ENCODE measurements around the gene PNPLA7. TPM values are rescaled to one million over a fixed set of nuclear protein-coding genes. Genes with fewer than 3 reads are reported as not detected.

Gene PNPLA7
- total and polyA plus RNA-seq, 11 donors = 0.78 to 10.1 (median 7.6) TPM

- H3K4me3 ChIP-seq = no peak overlapping the region
- intact Hi-C loops (cut with DNase I) = loop anchor here in 1 of 10 donors (10.0 kb wide), 1 partner anchor 360 kb away; no protein-coding TSS in a partner anchor
- ATAC-seq (no peak), DNase-seq (no peak)
- no peaks in the 10 kb centered on the region for H3K4me1 ChIP-seq
- H3K27me3 ChIP-seq = no peaks in the 10 kb centered on the region
- H3K9me3 ChIP-seq = peaks cover 0 to under 1% (median 0%) of the 10 kb centered on the region in 12 donors
- H3K36me3 ChIP-seq = peaks cover 0 to 20% (median 0%) of the 10 kb centered on the region in 9 donors
- 91 to 94% (median 92%) methylated on average over 7 of the region's 7 CpGs for WGBS, 4 donors
- TF ChIP-seq CTCF (IDR thresholded peaks at IDR 0.05) (no peak), POLR2A (IDR thresholded peaks at IDR 0.05) (no peak)
- H3K27ac ChIP-seq = no peak overlapping the region
Observed at GRCh38 chr9:137504432-137504777, 45.8 kb downstream of the PNPLA7 start.

- Histone ChIP-seq H3K9me3 (no peaks in the 10 kb centered on the region), H3K27me3 (no peaks in the 10 kb centered on the region), H3K4me3 (no peak overlapping the region), H3K4me1 (no peaks in the 10 kb centered on the region), H3K27ac (no peak overlapping the region), H3K36me3 (peaks cover 0 to 21% (median 0%) of the 10 kb centered on the region in 9 donors)
- ATAC-seq (no peak), DNase-seq (peak in 1 of 5 donors; percentile 7)
- WGBS, 4 donors = 80 to 90% (median 84%) methylated on average over 33 to 36 of the region's 36 CpGs
- TF ChIP-seq CTCF (IDR thresholded peaks at IDR 0.05) = no peak
- TF ChIP-seq POLR2A (IDR thresholded peaks at IDR 0.05) = no peak
- intact Hi-C loops (cut with DNase I) = loop anchor here in 1 of 10 donors (10.0 kb wide), 1 partner anchor 357 kb away; no protein-coding TSS in a partner anchor
Observed at GRCh38 chr9:137502008-137502911, 47.9 kb downstream of the PNPLA7 start.

- H3K4me1 ChIP-seq = no peaks in the 10 kb centered on the region
- H3K27me3 ChIP-seq = no peaks in the 10 kb centered on the region
- no peak overlapping the region for H3K4me3 ChIP-seq
- 88 to 95% (median 92%) methylated on average over 6 to 12 of the region's 12 CpGs for WGBS, 4 donors
- no peak overlapping the region for H3K27ac ChIP-seq
- TF ChIP-seq POLR2A (IDR thresholded peaks at IDR 0.05) (no peak), CTCF (IDR thresholded peaks at IDR 0.05) (no peak)
- ATAC-seq = no peak
- peak in 2 of 5 donors; percentile 19 to 51 for DNase-seq
- peaks cover 0 to 27% (median 0%) of the 10 kb centered on the region in 9 donors for H3K36me3 ChIP-seq
- intact Hi-C loops (cut with DNase I) = loop anchor here in 1 of 10 donors (10.0 kb wide), 1 partner anchor 357 kb away; no protein-coding TSS in a partner anchor
- no peaks in the 10 kb centered on the region for H3K9me3 ChIP-seq
Observed at GRCh38 chr9:137501457-137501856, 48.7 kb downstream of the PNPLA7 start.

GRCh38 chr9:137500666-137501397, 49.4 kb downstream of the PNPLA7 start:
- Histone ChIP-seq H3K4me1 (no peaks in the 10 kb centered on the region), H3K4me3 (no peak overlapping the region), H3K27me3 (no peaks in the 10 kb centered on the region), H3K27ac (no peak overlapping the region), H3K9me3 (no peaks in the 10 kb centered on the region), H3K36me3 (peaks cover 0 to 27% (median 0%) of the 10 kb centered on the region in 9 donors)
- intact Hi-C loops (cut with DNase I) = loop anchor here in 1 of 10 donors (10.0 kb wide), 1 partner anchor 356 kb away; no protein-coding TSS in a partner anchor
- WGBS, 4 donors = 94 to 96% (median 95%) methylated on average over 12 to 45 of the region's 45 CpGs
- TF ChIP-seq POLR2A (IDR thresholded peaks at IDR 0.05) (no peak), CTCF (IDR thresholded peaks at IDR 0.05) (no peak)
- ATAC-seq = no peak
- peak in 2 of 5 donors; percentile 23 to 51 for DNase-seq
